ENCODE results near the gene TPRG1L. TPM values are rescaled to one million over a fixed set of nuclear protein-coding genes. Genes with fewer than 3 reads are reported as not detected.

Gene TPRG1L
- total and polyA plus RNA-seq, 10 of the 15 experiments (the other 5 are each of a cell fraction or from before 2014, with no cell fraction given), result 1.5 to 16.5 (median 8.0) TPM

GRCh38 chr1:3593745-3594144 is 31.1 kb upstream of the TPRG1L start:
- 21% methylated on average over 10 of the region's 10 CpGs for WGBS (ENCODE audit: insufficient coverage, insufficient replicate concordance, low lambda C conversion rate, missing lambda C conversion rate)
- no peak for ATAC-seq
- ChIA-PET RAD21 (ENCODE audit: unreplicated experiment) (no interaction called here), SMC1A (ENCODE audit: uncharacterized antibody, unreplicated experiment) (interaction anchor here (0.9 to 1.4 kb wide), 2 partner anchors 21 to 29 kb away, joined by 3 read pairs; no protein-coding TSS in a partner anchor), CTCF (interaction anchor here (0.7 to 1.2 kb wide), 2 partner anchors 21 to 27 kb away, joined by 3 read pairs; no protein-coding TSS in a partner anchor), POLR2A (no interaction called here)
- H3K27me3 ChIP-seq (replicated peaks in 1 of 2; ENCODE audit: control insufficient read depth in 2 of 2, insufficient read depth in 2 of 2, low read length in 1 of 2), result peaks cover 0 to 1% of the 10 kb centered on the region in 2 experiments; a peak in 2 of 4 replicates
- no peaks in the 10 kb centered on the region for H3K79me2 ChIP-seq (ENCODE audit: control insufficient read depth, insufficient read depth, low read length)
- in situ Hi-C loops (cut with MboI) (no loop called here), intact Hi-C loops (cut with micrococcal nuclease; ENCODE audit: unreplicated experiment) (no loop called here)
- no peak overlapping the region for H3K27ac ChIP-seq (ENCODE audit: control insufficient read depth, insufficient read depth)
- no peaks in the 10 kb centered on the region for H4K20me1 ChIP-seq (ENCODE audit: control insufficient read depth, insufficient read depth)
- no peak overlapping the region for H2AFZ ChIP-seq (ENCODE audit: control insufficient read depth, low read depth, low read length)
- H3K9me3 ChIP-seq (replicated peaks; ENCODE audit: control insufficient read depth, insufficient read depth, low read length), result no peaks in the 10 kb centered on the region
- no peak overlapping the region for H3K4me3 ChIP-seq
- H3K4me1 ChIP-seq (ENCODE audit: control insufficient read depth, insufficient read depth, low read length), result 0 out of 2 replicates have a peak, but pooled peaks cover 4% of the 10 kb centered on the region
- FAIRE-seq, result no peak
- no TSS peak for BruUV-seq (replicated peaks)
- no peak for DNase-seq (ENCODE audit: low read depth, low spot score)
- no peaks in the 10 kb centered on the region for H3K36me3 ChIP-seq (ENCODE audit: control insufficient read depth in 2 of 2, insufficient read depth in 2 of 2, low read length in 1 of 2)
- no peak overlapping the region for H3K4me2 ChIP-seq (ENCODE audit: control insufficient read depth, insufficient read depth)
- H3K9ac ChIP-seq (ENCODE audit: control insufficient read depth, insufficient read depth, low read length), result no peak overlapping the region
- no peak for TF ChIP-seq BRCA1 (IDR thresholded peaks at IDR 0.05; ENCODE audit: low read depth, low read length)
- TF ChIP-seq, protein P1, sequence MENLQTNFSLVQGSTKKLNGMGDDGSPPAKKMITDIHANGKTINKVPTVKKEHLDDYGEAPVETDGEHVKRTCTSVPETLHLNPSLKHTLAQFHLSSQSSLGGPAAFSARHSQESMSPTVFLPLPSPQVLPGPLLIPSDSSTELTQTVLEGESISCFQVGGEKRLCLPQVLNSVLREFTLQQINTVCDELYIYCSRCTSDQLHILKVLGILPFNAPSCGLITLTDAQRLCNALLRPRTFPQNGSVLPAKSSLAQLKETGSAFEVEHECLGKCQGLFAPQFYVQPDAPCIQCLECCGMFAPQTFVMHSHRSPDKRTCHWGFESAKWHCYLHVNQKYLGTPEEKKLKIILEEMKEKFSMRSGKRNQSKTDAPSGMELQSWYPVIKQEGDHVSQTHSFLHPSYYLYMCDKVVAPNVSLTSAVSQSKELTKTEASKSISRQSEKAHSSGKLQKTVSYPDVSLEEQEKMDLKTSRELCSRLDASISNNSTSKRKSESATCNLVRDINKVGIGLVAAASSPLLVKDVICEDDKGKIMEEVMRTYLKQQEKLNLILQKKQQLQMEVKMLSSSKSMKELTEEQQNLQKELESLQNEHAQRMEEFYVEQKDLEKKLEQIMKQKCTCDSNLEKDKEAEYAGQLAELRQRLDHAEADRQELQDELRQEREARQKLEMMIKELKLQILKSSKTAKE (IDR thresholded peaks at IDR 0.05; ENCODE audit: low read depth, poor library complexity, severe bottlenecking), result no peak
- no peak for TF ChIP-seq TBL1XR1 (IDR thresholded peaks at IDR 0.05; ENCODE audit: low read depth, low read length)
- TF ChIP-seq E2F4 (IDR thresholded peaks at IDR 0.05; ENCODE audit: low read depth, low read length), result no peak
- TF ChIP-seq CHD4 (IDR thresholded peaks at IDR 0.05), result no peak
- no peak for TF ChIP-seq NFYA (IDR thresholded peaks at IDR 0.05; ENCODE audit: borderline replicate concordance, low read depth, low read length)
- no peak for TF ChIP-seq NFYB (IDR thresholded peaks at IDR 0.05; ENCODE audit: insufficient read depth, low read depth, low read length)
- TF ChIP-seq ZNF687 (IDR thresholded peaks at IDR 0.05), result no peak
- TF ChIP-seq, protein P2, sequence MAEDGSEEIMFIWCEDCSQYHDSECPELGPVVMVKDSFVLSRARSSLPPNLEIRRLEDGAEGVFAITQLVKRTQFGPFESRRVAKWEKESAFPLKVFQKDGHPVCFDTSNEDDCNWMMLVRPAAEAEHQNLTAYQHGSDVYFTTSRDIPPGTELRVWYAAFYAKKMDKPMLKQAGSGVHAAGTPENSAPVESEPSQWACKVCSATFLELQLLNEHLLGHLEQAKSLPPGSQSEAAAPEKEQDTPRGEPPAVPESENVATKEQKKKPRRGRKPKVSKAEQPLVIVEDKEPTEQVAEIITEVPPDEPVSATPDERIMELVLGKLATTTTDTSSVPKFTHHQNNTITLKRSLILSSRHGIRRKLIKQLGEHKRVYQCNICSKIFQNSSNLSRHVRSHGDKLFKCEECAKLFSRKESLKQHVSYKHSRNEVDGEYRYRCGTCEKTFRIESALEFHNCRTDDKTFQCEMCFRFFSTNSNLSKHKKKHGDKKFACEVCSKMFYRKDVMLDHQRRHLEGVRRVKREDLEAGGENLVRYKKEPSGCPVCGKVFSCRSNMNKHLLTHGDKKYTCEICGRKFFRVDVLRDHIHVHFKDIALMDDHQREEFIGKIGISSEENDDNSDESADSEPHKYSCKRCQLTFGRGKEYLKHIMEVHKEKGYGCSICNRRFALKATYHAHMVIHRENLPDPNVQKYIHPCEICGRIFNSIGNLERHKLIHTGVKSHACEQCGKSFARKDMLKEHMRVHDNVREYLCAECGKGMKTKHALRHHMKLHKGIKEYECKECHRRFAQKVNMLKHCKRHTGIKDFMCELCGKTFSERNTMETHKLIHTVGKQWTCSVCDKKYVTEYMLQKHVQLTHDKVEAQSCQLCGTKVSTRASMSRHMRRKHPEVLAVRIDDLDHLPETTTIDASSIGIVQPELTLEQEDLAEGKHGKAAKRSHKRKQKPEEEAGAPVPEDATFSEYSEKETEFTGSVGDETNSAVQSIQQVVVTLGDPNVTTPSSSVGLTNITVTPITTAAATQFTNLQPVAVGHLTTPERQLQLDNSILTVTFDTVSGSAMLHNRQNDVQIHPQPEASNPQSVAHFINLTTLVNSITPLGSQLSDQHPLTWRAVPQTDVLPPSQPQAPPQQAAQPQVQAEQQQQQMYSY (CRISPR knock-in tag; IDR thresholded peaks at IDR 0.05), result no peak
- no peak for TF ChIP-seq FOS (IDR thresholded peaks at IDR 0.05; ENCODE audit: borderline replicate concordance, extremely low read depth, insufficient read length)
- TF ChIP-seq WRNIP1 (IDR thresholded peaks at IDR 0.05; ENCODE audit: borderline replicate concordance, low read depth, low read length), result no peak
- no peak for TF ChIP-seq IKZF2 (IDR thresholded peaks at IDR 0.05)

Data from GM12878 (cell line).